K562 (cell line): ENCODE results near the gene NFE2. TPM values are rescaled to one million over a fixed set of nuclear protein-coding genes. Genes with fewer than 3 reads are reported as not detected.

Experiments used
- ATAC-seq: fragments of 200-7000 bp; cut with Tn5 transposase; 3 replicates; pipeline ENCODE4 v1.9.1; 2020; ENCODE audit warnings: moderate library complexity
- BruUV-seq: library from RNA; stranded (reverse); fragments of 400-500 nt; replicated peaks from 2 replicates; lab custom pipeline; 2021; lab: Mats Ljungman, UMichigan
- CTCF ChIA-PET: fragments of 300-600 bp; formaldehyde crosslinking; extraction: SDS; loops from one replicate; lab custom pipeline; 2021; ENCODE audit warnings: low intra/inter-chr PET ratio; lab: Yijun Ruan, JAX
- POLR2A ChIA-PET: fragments of 300-600, 350-650 bp; sonication (Branson Sonifier 250); formaldehyde crosslinking; extraction: SDS; loops from one replicate; lab custom pipeline; 2021; ENCODE audit warnings: antibody characterized with exemption, inconsistent platforms; lab: Yijun Ruan, JAX
- DNase-seq, 4 experiments: peaks; one replicate each; pipeline versions ENCODE4 v3.0.0 to v3.0.0-alpha.2; 2011 to 2018; ENCODE audit warnings: low spot score in 3 of 4, mixed read lengths in 3 of 4; ENCODE audit errors: extremely low read depth in 1 of 4
- FAIRE-seq: peaks from 2 replicates; lab custom pipeline; 2011; peaks lifted over from hg19 to GRCh38; lab: Jason Lieb, UNC
- H2AFZ ChIP-seq: 2 replicates; pipeline ENCODE4 v1.6.0; 2011; ENCODE audit warnings: low read depth, low read length, control low read depth, inconsistent platforms
- H3K27ac ChIP-seq: fragments of 200-600 bp; 3 replicates; pipeline ENCODE4 v1.8.0; 2011; ENCODE audit warnings: low read depth, mild to moderate bottlenecking, control low read depth, inconsistent platforms, low read length, moderate library complexity, mixed read lengths; ENCODE audit errors: extremely low read depth
- H3K27me3 ChIP-seq, 2 experiments: fragments of 300-600 bp in 1 of 2; 2 replicates in 1 of 2; 3 replicates in 1 of 2; pipeline versions ENCODE4 v1.6.0 to v1.8.0; 2011; ENCODE audit warnings: inconsistent platforms in 2 of 2, low read length in 2 of 2, mild to moderate bottlenecking in 1 of 2, mixed read lengths in 1 of 2, moderate library complexity in 1 of 2; ENCODE audit not compliant: control insufficient read depth in 2 of 2, insufficient read depth in 2 of 2
- H3K36me3 ChIP-seq: fragments of 300-600 bp; 3 replicates; pipeline ENCODE4 v1.8.0; 2011; ENCODE audit warnings: mild to moderate bottlenecking, low read length, inconsistent platforms; ENCODE audit not compliant: control insufficient read depth, insufficient read depth
- H3K4me1 ChIP-seq, 2 experiments: fragments of 200-600 bp in 1 of 2; replicated peaks in 1 of 2; 2 replicates in 1 of 2; 3 replicates in 1 of 2; pipeline versions ENCODE4 v1.5.1 to v1.8.0; 2011; ENCODE audit warnings: inconsistent platforms in 2 of 2, low read length in 2 of 2, mild to moderate bottlenecking in 1 of 2, mixed read lengths in 1 of 2, moderate library complexity in 1 of 2; ENCODE audit not compliant: control insufficient read depth in 2 of 2, insufficient read depth in 2 of 2
- H3K4me2 ChIP-seq: 2 replicates; pipeline ENCODE4 v1.6.1; 2011; ENCODE audit warnings: low read length, control low read depth, inconsistent platforms, mixed read lengths; ENCODE audit not compliant: insufficient read depth
- H3K4me3 ChIP-seq: fragments of 200-600 bp; sonication (generic), shearing (Covaris generic); 2 replicates; pipeline ENCODE4 v1.5.1; 2016; ENCODE audit warnings: control low read depth, inconsistent platforms
- H3K79me2 ChIP-seq: fragments of 200-600 bp; 3 replicates; pipeline ENCODE4 v1.8.0; 2011; ENCODE audit warnings: low read length, inconsistent platforms; ENCODE audit not compliant: control insufficient read depth, insufficient read depth
- H3K9ac ChIP-seq, 2 experiments: 2 replicates each; pipeline versions ENCODE4 v1.6.0 to v1.6.1; 2011; ENCODE audit warnings: low read depth in 2 of 2, low read length in 2 of 2, control low read depth in 1 of 2, inconsistent platforms in 1 of 2, mild to moderate bottlenecking in 1 of 2, mixed read lengths in 1 of 2; ENCODE audit not compliant: insufficient read depth in 1 of 2
- H3K9me1 ChIP-seq: one replicate; pipeline ENCODE4 v1.6.0; 2011; ENCODE audit warnings: inconsistent platforms, mild to moderate bottlenecking, low read length, moderate library complexity; ENCODE audit not compliant: control insufficient read depth, insufficient read depth
- H3K9me3 ChIP-seq: replicated peaks from 2 replicates; pipeline ENCODE4 v1.5.1; 2011; ENCODE audit warnings: low read depth, low read length, inconsistent platforms; ENCODE audit not compliant: control insufficient read depth, insufficient read depth
- H4K20me1 ChIP-seq: replicated peaks from 2 replicates; pipeline ENCODE4 v1.6.1; 2011; ENCODE audit warnings: low read length, inconsistent platforms, mixed read lengths; ENCODE audit not compliant: control insufficient read depth, insufficient read depth
- RBM22 ChIP-seq: fragments of 200-400 bp; formaldehyde crosslinking; IDR thresholded peaks from 2 replicates; pipeline ENCODE4 v1.6.1; 2018; ENCODE audit warnings: low read length, low read depth; ENCODE audit not compliant: poor library complexity, severe bottlenecking
- ZNF121 ChIP-seq: sonication (generic); formaldehyde crosslinking; conservative IDR thresholded peaks from 2 replicates; pipeline ENCODE4 v1.8.0; 2022; ENCODE audit warnings: missing genetic modification reagents
- WGBS: fragments of 100-300 bp; shearing (Covaris generic); methylation state at CpG from one replicate; pipeline ENCODE4 v1.1.6; 2016; ENCODE audit warnings: low coverage, mixed read lengths; ENCODE audit not compliant: insufficient coverage; ENCODE audit errors: missing lambda C conversion rate; 5-methylcytosine and 5-hydroxymethylcytosine counted together
- in situ Hi-C: fragments of 300-500 bp; cut with MboI; formaldehyde crosslinking; loops from 4 replicates; pipeline ENCODE4 v1.15.0; 2018; ENCODE audit warnings: inconsistent platforms, mixed read lengths
- intact Hi-C: fragments of 100-400 bp; cut with micrococcal nuclease; formaldehyde crosslinking; loops from 2 replicates; pipeline ENCODE4 v1.14.2; 2022
- polyA plus RNA-seq, 8 experiments: library from polyadenylated mRNA; depleted of rRNA in 4 of 8; stranded (reverse) in 5 of 8; unstranded in 3 of 8; fragments of >200 nt; fragmentation: Nextera tagmentation in 2 of 8; fragmentation: Illumina TruSeq in 1 of 8; extraction: Ambion mirVana in 2 of 8; extraction: Trizol in 1 of 8; gene quantifications; 2 replicates each; pipeline versions ENCODE4 v1.2.1 to v1.2.3, GENCODE V29; 2011 to 2014; ENCODE audit warnings: inconsistent platforms in 1 of 8, missing spikeins in 1 of 8
- total RNA-seq, 7 experiments: library from RNA; depleted of rRNA in 6 of 7; stranded (reverse); fragments of >200 nt in 6 of 7; fragmentation: Illumina TruSeq in 2 of 7; extraction: Trizol in 2 of 7; gene quantifications; 2 replicates each; pipeline versions ENCODE4 v1.2.1 to v1.2.3, GENCODE V29; 2011 to 2021; ENCODE audit warnings: low replicate concordance in 1 of 7
- TF ChIP-seq, protein P1 (sequence below): sonication (generic); formaldehyde crosslinking; IDR thresholded peaks from 2 replicates; pipeline ENCODE4 v1.8.0; 2022; ENCODE audit warnings: missing genetic modification reagents, mild to moderate bottlenecking, borderline replicate concordance
- TF ChIP-seq, protein P2 (sequence below): fragments of 250-450 bp; sonication (Bioruptor Pico); IDR thresholded peaks from 2 replicates; pipeline ENCODE4 v1.8.0; 2021; ENCODE audit warnings: moderate library complexity, mild to moderate bottlenecking, inconsistent platforms

Gene NFE2
- total and polyA plus RNA-seq, 9 of the 15 experiments (the other 6 are each of a cell fraction or from before 2014, with no cell fraction given): 12.3 to 282 (median 208) TPM

DNA sequence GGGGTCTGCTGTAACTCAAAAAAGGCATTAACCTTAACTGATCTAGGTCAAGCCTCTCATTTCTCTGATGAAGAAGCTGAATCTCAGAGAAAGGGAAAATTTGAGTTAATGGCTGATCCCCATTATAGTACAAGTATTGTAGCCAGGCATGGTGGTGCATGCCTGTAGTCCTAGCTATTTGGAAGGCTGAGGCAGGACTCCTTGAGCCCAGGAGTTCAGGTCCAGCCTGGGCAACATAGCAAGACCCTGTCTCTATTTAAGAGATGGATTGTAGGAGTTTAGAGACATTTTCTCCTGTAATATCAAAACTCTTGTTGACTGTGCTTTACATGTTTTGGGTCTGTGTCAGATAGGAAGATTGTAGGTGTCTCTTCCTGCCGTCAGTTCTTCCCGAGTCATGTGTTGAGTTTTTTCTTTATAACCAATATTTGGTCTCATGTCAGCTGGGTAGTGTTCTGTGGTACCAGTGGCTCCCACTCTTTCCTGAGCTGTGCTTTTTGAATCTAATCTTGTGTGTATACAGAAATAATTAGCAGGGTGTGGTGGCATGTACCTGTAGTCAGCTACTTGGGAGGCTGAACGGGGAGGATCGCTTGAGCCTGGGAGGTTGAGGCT is 32.7 kb upstream of the NFE2 start:
- ATAC-seq: no peak
- Histone ChIP-seq H2AFZ (no peak overlapping the region), H3K79me2 (peaks cover 91% of the 10 kb centered on the region), H3K4me1 (peaks cover 35% of the 10 kb centered on the region in 2 experiments; a peak in 4 of 5 replicates), H3K27ac (no peak overlapping the region), H3K9me1 (no peaks in the 10 kb centered on the region), H3K27me3 (no peaks in the 10 kb centered on the region), H4K20me1 (no peaks in the 10 kb centered on the region; the same call in 1 of the 2 replicates), H3K36me3 (peaks cover 41% of the 10 kb centered on the region), H3K9ac (no peak overlapping the region), H3K4me3 (no peak overlapping the region), H3K4me2 (no peak overlapping the region), H3K9me3 (no peaks in the 10 kb centered on the region)
- WGBS: 76% methylated on average over 4 of the region's 4 CpGs
- in situ Hi-C loops (no loop called here), intact Hi-C loops (no loop called here)
- ChIA-PET POLR2A (interaction anchor here (0.6 to 8.4 kb wide), 12 partner anchors 8 to 112 kb away, joined by 3 to 103 read pairs (median 4); partner anchors contain the start of genes CBX5, COPZ1 and HNRNPA1), CTCF (no interaction called here)
- no TSS peak for BruUV-seq
- no peak for DNase-seq
- TF ChIP-seq, protein P1, sequence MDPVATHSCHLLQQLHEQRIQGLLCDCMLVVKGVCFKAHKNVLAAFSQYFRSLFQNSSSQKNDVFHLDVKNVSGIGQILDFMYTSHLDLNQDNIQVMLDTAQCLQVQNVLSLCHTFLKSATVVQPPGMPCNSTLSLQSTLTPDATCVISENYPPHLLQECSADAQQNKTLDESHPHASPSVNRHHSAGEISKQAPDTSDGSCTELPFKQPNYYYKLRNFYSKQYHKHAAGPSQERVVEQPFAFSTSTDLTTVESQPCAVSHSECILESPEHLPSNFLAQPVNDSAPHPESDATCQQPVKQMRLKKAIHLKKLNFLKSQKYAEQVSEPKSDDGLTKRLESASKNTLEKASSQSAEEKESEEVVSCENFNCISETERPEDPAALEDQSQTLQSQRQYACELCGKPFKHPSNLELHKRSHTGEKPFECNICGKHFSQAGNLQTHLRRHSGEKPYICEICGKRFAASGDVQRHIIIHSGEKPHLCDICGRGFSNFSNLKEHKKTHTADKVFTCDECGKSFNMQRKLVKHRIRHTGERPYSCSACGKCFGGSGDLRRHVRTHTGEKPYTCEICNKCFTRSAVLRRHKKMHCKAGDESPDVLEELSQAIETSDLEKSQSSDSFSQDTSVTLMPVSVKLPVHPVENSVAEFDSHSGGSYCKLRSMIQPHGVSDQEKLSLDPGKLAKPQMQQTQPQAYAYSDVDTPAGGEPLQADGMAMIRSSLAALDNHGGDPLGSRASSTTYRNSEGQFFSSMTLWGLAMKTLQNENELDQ (CRISPR knock-in tag): no peak
- no peak for TF ChIP-seq RBM22
- TF ChIP-seq, protein P2, sequence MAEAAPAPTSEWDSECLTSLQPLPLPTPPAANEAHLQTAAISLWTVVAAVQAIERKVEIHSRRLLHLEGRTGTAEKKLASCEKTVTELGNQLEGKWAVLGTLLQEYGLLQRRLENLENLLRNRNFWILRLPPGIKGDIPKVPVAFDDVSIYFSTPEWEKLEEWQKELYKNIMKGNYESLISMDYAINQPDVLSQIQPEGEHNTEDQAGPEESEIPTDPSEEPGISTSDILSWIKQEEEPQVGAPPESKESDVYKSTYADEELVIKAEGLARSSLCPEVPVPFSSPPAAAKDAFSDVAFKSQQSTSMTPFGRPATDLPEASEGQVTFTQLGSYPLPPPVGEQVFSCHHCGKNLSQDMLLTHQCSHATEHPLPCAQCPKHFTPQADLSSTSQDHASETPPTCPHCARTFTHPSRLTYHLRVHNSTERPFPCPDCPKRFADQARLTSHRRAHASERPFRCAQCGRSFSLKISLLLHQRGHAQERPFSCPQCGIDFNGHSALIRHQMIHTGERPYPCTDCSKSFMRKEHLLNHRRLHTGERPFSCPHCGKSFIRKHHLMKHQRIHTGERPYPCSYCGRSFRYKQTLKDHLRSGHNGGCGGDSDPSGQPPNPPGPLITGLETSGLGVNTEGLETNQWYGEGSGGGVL (CRISPR knock-in tag): no peak
- peak; percentile 71 for TF ChIP-seq ZNF121 (CRISPR knock-in tag)
- no peak for FAIRE-seq
